HG03097 (cell line): ENCODE data around the gene TMEM255A.
A peak's percentile ranks its signal among the peaks of the same experiment; 100 is the strongest.

Experiments used
- ATAC-seq: cut with Tn5 transposase; IDR thresholded peaks from one replicate; pipeline ENCODE4 v1.9.1; 2021; ENCODE audit not compliant: unreplicated experiment, low FRiP score

Gene TMEM255A

GRCh38 chrX:120274145-120274544, 37.1 kb downstream of the TMEM255A start:
- no peak for ATAC-seq

- no peak for ATAC-seq
Observed at GRCh38 chrX:120271218-120271617, 40.0 kb downstream of the TMEM255A start.

GRCh38 chrX:120270567-120270966, 40.7 kb downstream of the TMEM255A start:
- no peak for ATAC-seq

- ATAC-seq = no peak
Observed at GRCh38 chrX:120269373-120270035, 41.8 kb downstream of the TMEM255A start.

- no peak for ATAC-seq
Observed at GRCh38 chrX:120264341-120264740, 46.9 kb downstream of the TMEM255A start.

- no peak for ATAC-seq
Observed at GRCh38 chrX:120262859-120263708, 48.2 kb downstream of the TMEM255A start.

- no peak for ATAC-seq
Observed at GRCh38 chrX:120260369-120260768, 50.9 kb downstream of the TMEM255A start.

GRCh38 chrX:120253784-120254183, 57.5 kb downstream of the TMEM255A start:
- no peak for ATAC-seq

- no peak for ATAC-seq
Observed at GRCh38 chrX:120251471-120252011, 59.7 kb downstream of the TMEM255A start.

- peak; percentile 97 for ATAC-seq
Observed at GRCh38 chrX:120250522-120251271, 60.6 kb downstream of the TMEM255A start, which contains the start of gene ZBTB33. Gene ZBTB33 (plus strand): TSS chrX:120250812. CDS start chrX:120253416, 2,604 bp downstream.

GRCh38 chrX:120244735-120245498, 66.3 kb downstream of the TMEM255A start:
- peak; percentile 53 for ATAC-seq

- ATAC-seq = peak; percentile 4
Observed at GRCh38 chrX:120244395-120244734, 66.9 kb downstream of the TMEM255A start.

GRCh38 chrX:120242813-120243212, 68.4 kb downstream of the TMEM255A start:
- no peak for ATAC-seq

GRCh38 chrX:120238933-120239332, 72.3 kb downstream of the TMEM255A start:
- ATAC-seq = no peak

GRCh38 chrX:120236687-120237479, 74.4 kb downstream of the TMEM255A start:
- ATAC-seq = no peak

GRCh38 chrX:120235284-120235683, 76.0 kb downstream of the TMEM255A start:
- no peak for ATAC-seq

GRCh38 chrX:120228187-120228908, 82.9 kb downstream of the TMEM255A start:
- ATAC-seq = no peak

- ATAC-seq = no peak
Observed at GRCh38 chrX:120224388-120224787, 86.9 kb downstream of the TMEM255A start.

- no peak for ATAC-seq
Observed at GRCh38 chrX:120223374-120223773, 87.9 kb downstream of the TMEM255A start.
